Mesendoderm (in vitro differentiated cells): Measurements from ENCODE around the gene DOK3.

Experiments
- DNase-seq: peaks from one replicate; pipeline ENCODE4 v3.0.0; 2013
- H2AK5ac ChIP-seq: 2 replicates; pipeline ENCODE4 v1.6.1; 2013; ENCODE audit warnings: low read length, inconsistent platforms
- H2BK120ac ChIP-seq: 2 replicates; pipeline ENCODE4 v1.6.1; 2013; ENCODE audit warnings: low read depth, mild to moderate bottlenecking, low read length, moderate library complexity, mixed read lengths
- H2BK15ac ChIP-seq: replicated peaks from 2 replicates; pipeline ENCODE4 v1.6.1; 2013; ENCODE audit warnings: low read depth, mild to moderate bottlenecking, moderate library complexity
- H2BK5ac ChIP-seq: 2 replicates; pipeline ENCODE4 v1.6.1; 2013; ENCODE audit warnings: low read length, inconsistent platforms
- H3K18ac ChIP-seq: 2 replicates; pipeline ENCODE4 v1.6.1; 2013; ENCODE audit warnings: mild to moderate bottlenecking, low read length, mixed read lengths
- H3K23ac ChIP-seq: one replicate; pipeline ENCODE4 v1.6.1; 2013; ENCODE audit warnings: low read length
- H3K27ac ChIP-seq: 2 replicates; pipeline ENCODE4 v1.5.1; 2013; ENCODE audit warnings: low read depth, mild to moderate bottlenecking, inconsistent platforms, low read length, moderate library complexity
- H3K27me3 ChIP-seq: 2 replicates; pipeline ENCODE4 v1.6.1; 2013; ENCODE audit warnings: low read length, control low read depth, mild to moderate bottlenecking, inconsistent platforms; ENCODE audit not compliant: insufficient read depth, poor library complexity
- H3K36me3 ChIP-seq: 2 replicates; pipeline ENCODE4 v1.6.1; 2013; ENCODE audit warnings: low read length, inconsistent platforms; ENCODE audit not compliant: control insufficient read depth, insufficient read depth
- H3K4ac ChIP-seq: one replicate; pipeline ENCODE4 v1.6.1; 2013; ENCODE audit warnings: low read depth, mild to moderate bottlenecking, low read length, moderate library complexity
- H3K4me1 ChIP-seq: 2 replicates; pipeline ENCODE4 v1.6.1; 2013; ENCODE audit warnings: low read depth, low read length, inconsistent platforms; ENCODE audit not compliant: control insufficient read depth
- H3K4me2 ChIP-seq: 2 replicates; pipeline ENCODE4 v1.6.1; 2013; ENCODE audit warnings: low read length
- H3K4me3 ChIP-seq: 2 replicates; pipeline ENCODE4 v1.5.1; 2013; ENCODE audit warnings: mild to moderate bottlenecking, low read length
- H3K56ac ChIP-seq: one replicate; pipeline ENCODE4 v1.6.1; 2013; ENCODE audit warnings: low read length
- H3K79me1 ChIP-seq: 2 replicates; pipeline ENCODE4 v1.6.1; 2013; ENCODE audit warnings: low read length, inconsistent platforms
- H3K79me2 ChIP-seq: 2 replicates; pipeline ENCODE4 v1.6.1; 2013; ENCODE audit warnings: mild to moderate bottlenecking, low read length; ENCODE audit not compliant: control insufficient read depth, insufficient read depth
- H3K9ac ChIP-seq: 2 replicates; pipeline ENCODE4 v1.6.1; 2013; ENCODE audit warnings: low read length, inconsistent platforms
- H4K5ac ChIP-seq: one replicate; pipeline ENCODE4 v1.6.1; 2013; ENCODE audit warnings: low read length
- H4K8ac ChIP-seq: one replicate; pipeline ENCODE4 v1.6.1; 2013; ENCODE audit warnings: low read depth, mild to moderate bottlenecking, control low read depth, low read length, moderate library complexity
- WGBS: extraction: QIAGEN DNeasy Blood & Tissue Kit; methylation state at CpG from one replicate; pipeline ENCODE4 v1.1.7; 2013; ENCODE audit warnings: low lambda C conversion rate, missing lambda C conversion rate; ENCODE audit not compliant: insufficient coverage; ENCODE audit errors: extremely low coverage; 5-methylcytosine and 5-hydroxymethylcytosine counted together

Gene DOK3

DNA sequence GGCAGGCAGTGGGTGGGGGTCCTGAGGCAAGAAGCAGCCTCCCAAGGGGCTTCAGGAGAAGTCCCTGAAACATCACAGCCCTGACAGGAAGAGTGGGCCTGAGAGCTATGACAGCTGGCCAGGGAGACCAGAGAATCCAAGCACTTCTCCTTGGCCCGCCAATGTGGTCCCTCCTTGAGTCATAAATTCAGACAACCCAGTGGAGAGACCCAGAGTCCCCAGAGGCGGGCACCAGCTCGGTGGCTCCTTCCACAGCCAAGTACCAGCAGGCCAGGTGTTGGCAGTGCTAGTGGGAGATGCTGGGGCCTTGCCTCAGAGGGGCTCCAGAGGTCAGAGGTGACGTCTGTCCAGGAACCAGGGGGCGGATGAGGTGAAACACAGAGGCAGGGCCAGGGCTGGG lies 1.6 kb upstream of the DOK3 start:
- Histone ChIP-seq H3K27me3 (no peaks in the 10 kb centered on the region), H3K9ac (no peak overlapping the region), H2AK5ac (no peak overlapping the region), H3K79me2 (peaks cover 8% of the 10 kb centered on the region), H3K18ac (no peak overlapping the region), H3K79me1 (peaks cover 11% of the 10 kb centered on the region), H4K8ac (no peak overlapping the region), H3K27ac (no peak overlapping the region), H3K4me3 (no peak overlapping the region), H3K4ac (no peak overlapping the region), H2BK120ac (no peak overlapping the region), H3K4me1 (no peaks in the 10 kb centered on the region), H2BK15ac (no peak overlapping the region), H2BK5ac (no peak overlapping the region), H3K56ac (no peak overlapping the region), H4K5ac (no peak overlapping the region), H3K23ac (no peak overlapping the region), H3K4me2 (no peak overlapping the region), H3K36me3 (peaks cover 7% of the 10 kb centered on the region)
- no peak for DNase-seq
- no CpG with 5 or more reads among the region's 5 CpGs for WGBS

DNA sequence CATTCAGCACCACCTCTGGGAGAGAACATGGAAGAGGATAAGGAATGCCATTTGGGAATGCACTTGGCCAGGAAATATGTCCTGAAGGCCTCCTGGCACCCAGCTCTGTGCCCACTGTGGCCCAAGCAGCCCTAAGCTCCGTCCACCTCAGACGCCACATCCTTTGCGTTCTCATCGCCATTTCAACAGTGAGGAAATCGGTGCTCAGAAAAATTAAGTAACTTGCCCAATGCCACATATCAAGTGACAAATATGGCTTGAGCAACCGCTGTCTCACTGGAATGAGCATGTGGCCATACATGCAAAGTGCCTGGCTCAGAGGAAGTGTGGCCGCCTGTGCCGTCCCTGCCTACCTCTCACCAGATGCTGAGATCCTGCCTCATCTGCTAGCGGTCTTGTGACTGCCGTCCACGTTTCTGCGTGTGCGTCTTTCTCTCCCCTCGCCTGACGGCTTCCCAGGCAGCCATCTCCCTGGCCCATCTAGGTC lies 984 bp upstream of the DOK3 start:
- Histone ChIP-seq H3K4me3 (no peak overlapping the region), H3K4me1 (no peaks in the 10 kb centered on the region), H2AK5ac (no peak overlapping the region), H2BK15ac (no peak overlapping the region), H3K27ac (no peak overlapping the region), H3K4me2 (no peak overlapping the region), H3K79me2 (peaks cover 4% of the 10 kb centered on the region), H3K18ac (no peak overlapping the region), H3K36me3 (peaks cover 7% of the 10 kb centered on the region), H2BK5ac (no peak overlapping the region), H4K5ac (no peak overlapping the region), H3K4ac (no peak overlapping the region), H3K23ac (no peak overlapping the region), H4K8ac (no peak overlapping the region), H3K27me3 (no peaks in the 10 kb centered on the region), H3K9ac (no peak overlapping the region), H2BK120ac (no peak overlapping the region), H3K79me1 (peaks cover 6% of the 10 kb centered on the region), H3K56ac (no peak overlapping the region)
- DNase-seq = no peak
- no CpG with 5 or more reads among the region's 15 CpGs for WGBS

- Histone ChIP-seq H3K56ac (no peak overlapping the region), H3K4ac (no peak overlapping the region), H3K27me3 (no peaks in the 10 kb centered on the region), H4K5ac (no peak overlapping the region), H3K23ac (no peak overlapping the region), H3K4me1 (no peaks in the 10 kb centered on the region), H3K79me1 (peaks cover 1% of the 10 kb centered on the region), H3K36me3 (peaks cover 7% of the 10 kb centered on the region), H4K8ac (no peak overlapping the region), H3K79me2 (no peaks in the 10 kb centered on the region), H3K9ac (no peak overlapping the region), H2AK5ac (no peak overlapping the region), H3K4me3 (no peak overlapping the region), H3K18ac (no peak overlapping the region), H2BK15ac (no peak overlapping the region), H3K4me2 (no peak overlapping the region), H2BK120ac (no peak overlapping the region), H3K27ac (no peak overlapping the region), H2BK5ac (no peak overlapping the region)
- no CpG with 5 or more reads among the region's 11 CpGs for WGBS
- DNase-seq = no peak
These were observed 453 bp upstream of the DOK3 start for GRCh38 chr5:177509991-177510566.

DNA sequence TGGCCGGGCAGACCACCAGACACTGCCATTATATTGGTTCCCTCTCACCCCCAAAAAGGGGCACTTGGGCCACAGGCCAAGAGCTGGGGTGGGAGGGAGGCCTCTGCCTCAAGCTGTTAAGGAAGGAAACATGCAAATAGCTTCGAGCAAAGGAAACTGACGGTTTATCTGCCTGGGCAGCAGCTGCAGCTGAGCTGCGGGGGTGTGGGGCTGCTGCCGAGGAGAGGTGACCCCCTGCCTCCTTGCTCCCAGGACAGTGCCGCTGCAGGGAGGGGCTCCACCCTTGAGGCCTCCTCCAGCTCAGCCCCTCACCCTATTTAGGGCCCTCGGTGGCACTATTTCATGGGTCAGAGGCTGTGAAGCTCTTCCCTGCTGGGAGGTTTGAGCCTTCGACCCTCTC lies 789 bp downstream of the DOK3 start:
- DNase-seq = no peak
- no peak overlapping the region for H4K8ac ChIP-seq
- no CpG with 5 or more reads among the region's 8 CpGs for WGBS
- H3K4me3 ChIP-seq = no peak overlapping the region
- no peak overlapping the region for H3K56ac ChIP-seq
- no peak overlapping the region for H3K9ac ChIP-seq
- H2AK5ac ChIP-seq = no peak overlapping the region
- no peak overlapping the region for H2BK15ac ChIP-seq
- no peak overlapping the region for H2BK5ac ChIP-seq
- peaks cover 7% of the 10 kb centered on the region for H3K36me3 ChIP-seq
- no peaks in the 10 kb centered on the region for H3K79me1 ChIP-seq
- H2BK120ac ChIP-seq = no peak overlapping the region
- H4K5ac ChIP-seq = no peak overlapping the region
- H3K4me2 ChIP-seq = no peak overlapping the region
- H3K27ac ChIP-seq = no peak overlapping the region
- H3K27me3 ChIP-seq = no peaks in the 10 kb centered on the region
- H3K79me2 ChIP-seq = no peaks in the 10 kb centered on the region
- H3K18ac ChIP-seq = no peak overlapping the region
- no peak overlapping the region for H3K23ac ChIP-seq
- H3K4ac ChIP-seq = no peak overlapping the region
- no peaks in the 10 kb centered on the region for H3K4me1 ChIP-seq

- no CpG with 5 or more reads among the region's 26 CpGs for WGBS
- Histone ChIP-seq H4K8ac (no peak overlapping the region), H3K9ac (no peak overlapping the region), H3K56ac (no peak overlapping the region), H3K27ac (no peak overlapping the region), H2BK15ac (no peak overlapping the region), H2BK5ac (no peak overlapping the region), H3K23ac (no peak overlapping the region), H2AK5ac (no peak overlapping the region), H3K79me2 (no peaks in the 10 kb centered on the region), H3K79me1 (no peaks in the 10 kb centered on the region), H2BK120ac (no peak overlapping the region), H4K5ac (no peak overlapping the region), H3K27me3 (no peaks in the 10 kb centered on the region), H3K36me3 (peaks cover 7% of the 10 kb centered on the region), H3K4me2 (no peak overlapping the region), H3K4me3 (no peak overlapping the region), H3K4me1 (no peaks in the 10 kb centered on the region), H3K18ac (no peak overlapping the region), H3K4ac (no peak overlapping the region)
- no peak for DNase-seq
These were observed 1.4 kb downstream of the DOK3 start for GRCh38 chr5:177508221-177508611.

DNA sequence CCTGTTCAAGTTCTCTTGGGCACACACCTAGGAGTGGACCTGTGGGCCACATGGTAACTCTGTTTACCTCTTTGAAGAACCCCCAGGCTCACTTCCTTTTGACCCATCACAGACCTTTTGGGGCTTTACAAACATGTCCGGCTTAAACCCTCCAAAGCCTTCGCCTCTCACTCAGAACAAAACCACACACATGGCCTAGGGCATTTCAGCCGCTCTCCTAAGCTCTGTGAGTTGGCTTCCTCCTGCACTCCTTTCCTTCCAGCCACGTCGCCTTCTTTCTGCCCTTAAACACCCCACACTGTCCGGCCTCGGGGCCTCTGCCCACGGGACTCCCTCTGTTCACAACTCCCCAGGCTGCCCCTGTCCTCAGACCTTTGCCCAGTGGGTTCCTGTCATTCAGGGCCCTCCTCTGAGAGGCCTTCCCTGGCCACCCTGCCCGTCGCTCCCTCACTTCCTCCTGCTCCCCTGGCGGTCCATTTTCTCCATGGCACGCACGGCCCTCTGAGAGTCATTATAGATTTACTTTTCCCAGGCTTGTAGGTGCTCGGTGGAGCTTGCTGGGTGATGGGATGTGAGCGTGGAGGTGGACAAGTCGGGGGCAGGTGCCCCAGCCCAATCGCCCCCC lies 1.9 kb downstream of the DOK3 start:
- no peaks in the 10 kb centered on the region for H3K79me2 ChIP-seq
- no peak overlapping the region for H3K56ac ChIP-seq
- H3K23ac ChIP-seq = no peak overlapping the region
- no peak overlapping the region for H3K18ac ChIP-seq
- no CpG with 5 or more reads among the region's 17 CpGs for WGBS
- H2BK120ac ChIP-seq = no peak overlapping the region
- no peaks in the 10 kb centered on the region for H3K4me1 ChIP-seq
- no peaks in the 10 kb centered on the region for H3K79me1 ChIP-seq
- no peak overlapping the region for H3K27ac ChIP-seq
- H2BK5ac ChIP-seq = no peak overlapping the region
- H3K9ac ChIP-seq = no peak overlapping the region
- H3K36me3 ChIP-seq = peaks cover 7% of the 10 kb centered on the region
- no peak overlapping the region for H4K5ac ChIP-seq
- no peak overlapping the region for H2BK15ac ChIP-seq
- H4K8ac ChIP-seq = no peak overlapping the region
- no peak overlapping the region for H3K4me3 ChIP-seq
- H3K4ac ChIP-seq = no peak overlapping the region
- no peak overlapping the region for H3K4me2 ChIP-seq
- DNase-seq = no peak
- H3K27me3 ChIP-seq = no peaks in the 10 kb centered on the region
- H2AK5ac ChIP-seq = no peak overlapping the region
